Parathyroid adenoma (tissue), 2 donors: ENCODE data around the gene CBX1.

ENCODE experiments used
- H2AFZ ChIP-seq: fragments of 300-600 bp; sonication (generic); one replicate; pipeline ENCODE4 v1.7.0; 2017; ENCODE audit warnings: antibody characterized with exemption, mild to moderate bottlenecking
- H3K27ac ChIP-seq: fragments of 300-600 bp; sonication (generic); one replicate; pipeline ENCODE4 v1.7.0; 2017
- H3K27me3 ChIP-seq: fragments of 300-600 bp; sonication (generic); one replicate; pipeline ENCODE4 v1.7.0; 2017; ENCODE audit warnings: low read length; ENCODE audit not compliant: control insufficient read depth, insufficient read depth
- H3K36me3 ChIP-seq: fragments of 300-600 bp; sonication (generic); one replicate; pipeline ENCODE4 v1.7.0; 2017; ENCODE audit warnings: low read length; ENCODE audit not compliant: control insufficient read depth, insufficient read depth
- H3K4me1 ChIP-seq: fragments of 300-600 bp; sonication (generic); one replicate; pipeline ENCODE4 v1.7.0; 2017; ENCODE audit warnings: control low read depth
- H3K4me2 ChIP-seq: fragments of 300-600 bp; sonication (generic); one replicate; pipeline ENCODE4 v1.7.0; 2017; ENCODE audit warnings: low read length
- H3K4me3 ChIP-seq: fragments of 300-600 bp; sonication (generic); one replicate; pipeline ENCODE4 v1.7.0; 2017; ENCODE audit warnings: low read depth, low read length
- H3K79me2 ChIP-seq: fragments of 300-600 bp; sonication (generic); one replicate; pipeline ENCODE4 v1.7.0; 2017; ENCODE audit warnings: control low read depth
- H3K9ac ChIP-seq: fragments of 300-600 bp; sonication (generic); one replicate; pipeline ENCODE4 v1.7.0; 2017; ENCODE audit warnings: mild to moderate bottlenecking
- H3K9me3 ChIP-seq: fragments of 300-600 bp; sonication (generic); one replicate; pipeline ENCODE4 v1.7.0; 2017; ENCODE audit warnings: low read length; ENCODE audit not compliant: control insufficient read depth
- CTCF ChIP-seq: fragments of 300-600 bp; sonication (generic); IDR thresholded peaks from one replicate; pipeline ENCODE4 v1.7.0; 2017; ENCODE audit warnings: antibody characterized with exemption, mild to moderate bottlenecking
- donor health status: primary hyperparathyroidism.

CBX1 gene

GRCh38 chr17:48026502-48027321, 74.6 kb downstream of the CBX1 start:
- Histone ChIP-seq H2AFZ (peak overlapping the region; percentile 61), H3K4me1 (peaks cover 28% of the 10 kb centered on the region), H3K27me3 (no peaks in the 10 kb centered on the region), H3K9ac (no peak overlapping the region), H3K4me3 (no peak overlapping the region), H3K9me3 (no peaks in the 10 kb centered on the region), H3K4me2 (no peak overlapping the region), H3K79me2 (no peaks in the 10 kb centered on the region), H3K27ac (no peak overlapping the region), H3K36me3 (no peaks in the 10 kb centered on the region)
- peak; percentile 89 for TF ChIP-seq CTCF

- Histone ChIP-seq H3K4me1 (peaks cover 28% of the 10 kb centered on the region), H3K9ac (no peak overlapping the region), H3K4me2 (peak overlapping the region; percentile 71), H2AFZ (peak overlapping the region; percentile 88), H3K36me3 (no peaks in the 10 kb centered on the region), H3K27me3 (no peaks in the 10 kb centered on the region), H3K79me2 (no peaks in the 10 kb centered on the region), H3K4me3 (no peak overlapping the region), H3K27ac (no peak overlapping the region), H3K9me3 (no peaks in the 10 kb centered on the region)
- TF ChIP-seq CTCF = no peak
Observed at GRCh38 chr17:48025904-48026501, 75.3 kb downstream of the CBX1 start.

- peak; percentile 91 for TF ChIP-seq CTCF
Observed at GRCh38 chr17:48025040-48025903, 76.0 kb downstream of the CBX1 start.

GRCh38 chr17:48024149-48025039, 76.9 kb downstream of the CBX1 start:
- Histone ChIP-seq H3K9ac (no peak overlapping the region), H3K4me1 (peaks cover 28% of the 10 kb centered on the region), H2AFZ (peak overlapping the region; percentile 88), H3K4me2 (peak overlapping the region; percentile 51), H3K36me3 (no peaks in the 10 kb centered on the region), H3K79me2 (no peaks in the 10 kb centered on the region), H3K4me3 (peak overlapping the region; percentile 41), H3K9me3 (no peaks in the 10 kb centered on the region), H3K27ac (peak overlapping the region; percentile 82), H3K27me3 (no peaks in the 10 kb centered on the region)
- TF ChIP-seq CTCF = no peak

More at GRCh38 chr17:48025040-48025903, 76.0 kb downstream of the CBX1 start:
- Histone ChIP-seq H3K9ac (no peak overlapping the region), H3K27me3 (no peaks in the 10 kb centered on the region), H3K27ac (peak overlapping the region; percentile 82), H3K36me3 (no peaks in the 10 kb centered on the region), H3K9me3 (no peaks in the 10 kb centered on the region), H3K4me1 (peaks cover 28% of the 10 kb centered on the region), H3K79me2 (no peaks in the 10 kb centered on the region), H2AFZ (peak overlapping the region; percentile 88), H3K4me3 (peak overlapping the region; percentile 43), H3K4me2 (peak overlapping the region; percentile 71)
